WI38 (cell line): Measurements from ENCODE around the gene TMEM219.
"Not testable (repeated sequence)": the region's sequence is repeated elsewhere in the genome, so short reads cannot be mapped to it uniquely, and the experiment has no call there.

Experiments
- H3K4me3 ChIP-seq: 2 replicates; pipeline ENCODE4 v1.5.1; 2011; ENCODE audit warnings: low read depth, mild to moderate bottlenecking, control low read depth, low read length
- TF ChIP-seq, protein P1 (sequence below): IDR thresholded peaks from 2 replicates; pipeline ENCODE4 v1.5.1; 2012; ENCODE audit warnings: low read depth, mild to moderate bottlenecking, control low read depth, low read length

TMEM219 gene

DNA sequence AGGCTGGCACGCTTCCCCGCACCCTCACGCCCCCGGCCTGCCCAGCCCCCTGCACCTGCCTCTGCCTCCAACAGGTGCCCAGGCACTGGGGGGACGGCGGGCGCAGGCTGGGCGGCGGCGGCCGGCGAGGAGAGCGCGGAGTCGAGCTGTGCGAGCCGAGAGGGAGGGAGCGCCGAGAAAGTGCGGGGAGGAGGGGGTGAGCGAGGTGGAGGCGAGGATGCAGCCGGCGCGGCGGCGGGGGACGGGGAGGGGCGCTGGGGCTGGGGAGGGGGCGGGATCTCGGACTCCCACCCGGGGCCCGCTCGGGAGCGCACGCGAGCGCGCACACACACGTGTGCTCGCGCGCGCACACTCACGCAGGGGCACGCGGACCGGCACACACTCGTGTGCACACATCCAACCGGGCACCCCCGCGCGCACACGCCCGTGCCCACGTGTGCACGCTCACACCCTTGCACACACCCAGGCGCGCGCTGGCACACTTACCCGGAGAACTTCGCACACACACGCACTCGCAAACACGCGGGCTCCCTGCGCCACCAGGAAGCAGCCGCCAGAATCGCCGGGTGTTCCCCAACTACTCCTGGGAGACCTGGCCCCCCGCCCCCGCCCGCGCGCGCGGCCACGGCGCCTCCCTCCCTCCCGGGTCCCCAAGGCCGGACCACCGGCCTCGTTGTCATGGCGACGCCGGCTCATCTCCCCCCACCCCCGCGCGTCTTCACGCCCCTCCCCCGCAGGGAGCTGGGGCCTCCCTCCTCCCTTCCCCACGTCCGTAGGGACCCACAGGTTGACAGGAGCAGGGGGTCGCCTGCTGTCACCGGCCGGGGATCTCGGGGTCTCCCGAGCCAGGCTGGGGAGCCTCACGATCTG lies 49.2 kb downstream of the TMEM219 start, which contains the start of gene DOC2A:
DOC2A (minus strand) TSS at position 184 of the 870 bp plus-strand sequence. CDS start 805 bp downstream, outside the sequence.
- peak within 1 kb of the TSS; percentile 37 for H3K4me3 ChIP-seq
- TF ChIP-seq, protein P1, sequence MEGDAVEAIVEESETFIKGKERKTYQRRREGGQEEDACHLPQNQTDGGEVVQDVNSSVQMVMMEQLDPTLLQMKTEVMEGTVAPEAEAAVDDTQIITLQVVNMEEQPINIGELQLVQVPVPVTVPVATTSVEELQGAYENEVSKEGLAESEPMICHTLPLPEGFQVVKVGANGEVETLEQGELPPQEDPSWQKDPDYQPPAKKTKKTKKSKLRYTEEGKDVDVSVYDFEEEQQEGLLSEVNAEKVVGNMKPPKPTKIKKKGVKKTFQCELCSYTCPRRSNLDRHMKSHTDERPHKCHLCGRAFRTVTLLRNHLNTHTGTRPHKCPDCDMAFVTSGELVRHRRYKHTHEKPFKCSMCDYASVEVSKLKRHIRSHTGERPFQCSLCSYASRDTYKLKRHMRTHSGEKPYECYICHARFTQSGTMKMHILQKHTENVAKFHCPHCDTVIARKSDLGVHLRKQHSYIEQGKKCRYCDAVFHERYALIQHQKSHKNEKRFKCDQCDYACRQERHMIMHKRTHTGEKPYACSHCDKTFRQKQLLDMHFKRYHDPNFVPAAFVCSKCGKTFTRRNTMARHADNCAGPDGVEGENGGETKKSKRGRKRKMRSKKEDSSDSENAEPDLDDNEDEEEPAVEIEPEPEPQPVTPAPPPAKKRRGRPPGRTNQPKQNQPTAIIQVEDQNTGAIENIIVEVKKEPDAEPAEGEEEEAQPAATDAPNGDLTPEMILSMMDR, result no peak

DNA sequence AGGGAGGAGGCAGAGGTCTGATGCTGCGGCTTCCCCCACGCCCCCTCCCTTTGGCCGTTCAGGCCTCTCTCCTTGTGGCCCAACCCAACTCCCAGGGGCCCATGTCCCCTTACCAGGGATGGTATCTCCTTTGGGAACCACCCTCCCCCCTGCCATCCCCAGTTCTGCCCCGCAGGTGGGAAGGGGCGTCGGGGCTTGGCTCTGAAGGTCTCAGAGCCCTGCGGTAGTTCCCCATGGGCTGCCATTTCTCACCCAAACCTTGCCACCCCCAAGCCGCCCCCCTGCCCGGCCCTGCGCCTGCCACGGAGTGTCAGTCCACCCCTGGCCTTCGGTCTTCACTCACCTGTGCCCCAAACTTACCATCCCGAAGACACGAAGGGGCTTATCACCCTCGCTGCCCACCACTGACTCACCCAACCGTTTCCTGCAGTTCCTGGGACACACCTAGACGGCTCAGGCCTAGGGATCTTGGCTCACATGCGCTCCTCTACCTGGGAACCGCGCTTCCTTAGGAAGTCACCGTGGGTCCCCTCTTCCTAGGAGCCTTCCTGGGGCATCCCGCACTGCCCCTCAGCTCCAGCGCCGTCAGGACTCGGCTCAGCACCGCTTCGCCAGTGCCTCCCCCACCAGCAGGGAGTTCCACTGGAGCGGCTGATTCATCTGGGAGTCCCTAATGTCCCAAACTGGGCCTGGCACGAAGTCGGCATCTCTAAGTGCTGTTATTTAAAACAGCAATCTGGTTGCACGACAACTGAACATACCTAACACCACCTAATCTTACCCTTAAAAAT lies 50.0 kb downstream of the TMEM219 start:
- no peak overlapping the region for H3K4me3 ChIP-seq
- TF ChIP-seq, protein P1, result no peak

GRCh38 chr16:30012598-30012997 lies 50.7 kb downstream of the TMEM219 start:
- H3K4me3 ChIP-seq, result not testable (repeated sequence)

GRCh38 chr16:30015450-30015849 lies 53.6 kb downstream of the TMEM219 start:
- H3K4me3 ChIP-seq, result not testable (repeated sequence)

- TF ChIP-seq, protein P1, result no peak
- H3K4me3 ChIP-seq, result no peak overlapping the region
Observed at GRCh38 chr16:30016555-30017276, 54.8 kb downstream of the TMEM219 start.

- TF ChIP-seq, protein P1, result no peak
- H3K4me3 ChIP-seq, result no peak overlapping the region
Observed at GRCh38 chr16:30017277-30017656, 55.4 kb downstream of the TMEM219 start.

DNA sequence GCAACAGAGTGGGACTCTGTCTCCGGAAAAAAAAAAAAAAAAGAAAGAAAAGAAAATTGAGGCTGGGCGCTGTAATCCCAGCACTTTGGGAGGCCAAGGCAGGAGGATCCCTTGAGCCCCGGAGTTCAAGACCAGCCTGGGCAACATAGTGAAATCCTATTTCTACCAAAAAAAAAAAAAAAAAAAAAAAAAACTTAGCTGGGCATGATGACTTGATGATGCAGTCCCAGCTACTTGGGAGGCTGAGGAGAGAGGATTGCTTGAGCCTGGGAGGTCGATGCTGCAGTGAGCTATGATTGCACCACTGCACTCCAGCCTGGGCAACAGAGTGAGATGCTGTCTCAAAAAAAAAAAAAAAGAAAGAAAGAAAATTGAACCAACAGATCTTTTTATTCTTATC lies 56.1 kb downstream of the TMEM219 start:
- not testable (repeated sequence) for H3K4me3 ChIP-seq

GRCh38 chr16:30018731-30019158 lies 56.9 kb downstream of the TMEM219 start:
- TF ChIP-seq, protein P1, result no peak
- H3K4me3 ChIP-seq, result no peak overlapping the region
